ENCODE results near the gene PAQR9.

PAQR9 gene

DNA sequence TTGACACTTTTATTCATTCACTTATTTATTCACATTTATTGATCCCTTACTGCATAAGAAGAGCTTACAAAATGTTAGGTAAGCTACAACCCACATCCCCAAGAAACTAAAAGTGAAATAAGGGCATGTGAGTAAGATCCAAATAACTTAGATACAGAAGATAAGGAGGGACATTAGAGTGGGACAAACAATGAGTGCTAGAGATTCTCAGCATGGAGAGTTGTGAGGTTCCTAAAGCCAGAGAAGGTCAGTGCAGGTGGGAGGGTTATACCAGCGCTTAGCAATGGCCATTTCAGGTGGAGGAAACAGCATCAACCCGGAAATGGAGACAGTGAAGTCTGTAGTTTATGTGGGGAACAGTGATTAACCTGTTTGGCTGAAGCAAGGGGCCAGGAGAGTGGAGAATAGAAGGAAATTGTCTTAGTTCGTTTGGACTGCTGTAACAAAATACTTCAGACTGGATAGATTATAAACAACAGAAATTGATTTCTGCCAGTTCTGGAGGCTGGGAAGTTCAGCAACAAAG is 49.1 kb downstream of the PAQR9 start:
- TF ChIP-seq POLR2A (IDR thresholded peaks at IDR 0.05; ENCODE audit: low read depth, low read length) (no peak), POU2F2 (IDR thresholded peaks at IDR 0.05; ENCODE audit: low read depth, low read length) (no peak), SPI1 (IDR thresholded peaks at IDR 0.05; ENCODE audit: low read depth, low read length) (no peak), POLR2AphosphoS5 (IDR thresholded peaks at IDR 0.05; ENCODE audit: low read depth, low read length) (no peak), TAF1 (IDR thresholded peaks at IDR 0.05; ENCODE audit: low read depth, low read length) (no peak), PAX5 (IDR thresholded peaks at IDR 0.05; ENCODE audit: insufficient read depth, low read length, severe bottlenecking) (no peak)
- DNase-seq (ENCODE audit: insufficient read length, low spot score) (no peak), FAIRE-seq (no peak)

DNA sequence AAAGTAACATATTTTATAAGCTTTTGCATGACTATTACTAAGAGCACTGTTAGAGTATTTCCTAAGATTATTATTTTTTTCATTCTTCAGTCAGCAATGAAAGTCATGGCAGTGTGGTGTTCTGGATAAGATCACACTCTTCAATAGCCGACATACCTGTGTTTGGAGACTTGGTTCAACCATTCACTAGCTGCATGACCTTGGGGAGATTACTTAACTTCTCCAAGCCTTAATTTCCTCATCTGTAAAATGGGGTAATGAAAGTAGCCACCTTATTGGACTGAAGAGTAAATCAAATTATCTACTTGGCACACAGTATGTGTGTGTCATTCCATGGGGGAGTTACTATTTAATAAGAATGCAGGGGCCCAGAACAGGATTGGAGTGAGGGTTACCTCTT is 50.0 kb downstream of the PAQR9 start:
- no peak for FAIRE-seq
- no peak for DNase-seq (ENCODE audit: insufficient read length, low spot score)
- TF ChIP-seq PAX5 (IDR thresholded peaks at IDR 0.05; ENCODE audit: insufficient read depth, low read length, severe bottlenecking) (no peak), SPI1 (IDR thresholded peaks at IDR 0.05; ENCODE audit: low read depth, low read length) (no peak), TAF1 (IDR thresholded peaks at IDR 0.05; ENCODE audit: low read depth, low read length) (no peak), POLR2AphosphoS5 (IDR thresholded peaks at IDR 0.05; ENCODE audit: low read depth, low read length) (no peak), POU2F2 (IDR thresholded peaks at IDR 0.05; ENCODE audit: low read depth, low read length) (no peak)

DNA sequence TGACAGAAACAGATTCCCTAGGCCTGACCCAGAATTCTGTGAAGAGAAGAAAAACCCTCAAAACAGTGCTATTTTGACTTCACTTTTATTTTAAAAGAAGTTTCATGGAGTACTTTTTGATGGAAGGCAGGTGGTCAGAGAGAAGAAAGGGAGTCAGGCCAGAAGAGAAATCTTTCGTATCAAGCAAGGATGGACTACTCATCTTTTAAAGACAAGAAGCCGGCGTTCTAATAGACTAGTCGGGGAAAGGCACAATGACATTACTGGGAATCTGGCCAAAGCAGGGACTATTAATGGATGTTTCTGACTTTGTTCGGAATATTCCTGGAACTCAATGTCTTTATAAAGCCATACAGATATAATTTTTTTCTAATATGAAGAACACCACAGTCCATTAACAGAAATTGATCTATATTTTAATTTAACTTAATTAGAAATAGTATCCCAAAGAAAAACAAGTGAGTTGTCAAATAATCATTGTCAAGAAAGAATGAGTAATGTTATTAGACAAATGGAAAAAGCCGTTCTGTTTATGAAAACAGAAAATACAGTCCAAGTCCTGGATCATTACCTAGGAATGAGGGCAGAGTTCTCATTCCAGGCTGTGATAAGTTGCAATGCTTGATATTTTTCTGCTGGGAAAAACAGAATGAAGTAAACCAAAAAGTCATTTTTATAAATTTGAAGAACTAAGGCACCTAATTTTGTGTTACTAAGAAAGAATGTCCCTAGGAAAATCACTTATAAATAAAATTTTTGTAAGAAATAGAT is 50.9 kb downstream of the PAQR9 start:
- no peak for FAIRE-seq
- TF ChIP-seq PAX5 (IDR thresholded peaks at IDR 0.05; ENCODE audit: insufficient read depth, low read length, severe bottlenecking) = no peak
- TF ChIP-seq POLR2AphosphoS5 (IDR thresholded peaks at IDR 0.05; ENCODE audit: low read depth, low read length) = no peak
- no peak for TF ChIP-seq POU2F2 (IDR thresholded peaks at IDR 0.05; ENCODE audit: low read depth, low read length)
- no peak for TF ChIP-seq POLR2A (IDR thresholded peaks at IDR 0.05; ENCODE audit: low read depth, low read length)
- TF ChIP-seq SPI1 (IDR thresholded peaks at IDR 0.05; ENCODE audit: low read depth, low read length) = no peak
- TF ChIP-seq TAF1 (IDR thresholded peaks at IDR 0.05; ENCODE audit: low read depth, low read length) = no peak
- no peak for DNase-seq (ENCODE audit: insufficient read length, low spot score)

Measured in GM12891 (cell line).